Ectodermal cell (in vitro differentiated cells): ENCODE data around the gene SYT11. TPM values are rescaled to one million over a fixed set of nuclear protein-coding genes. Genes with fewer than 3 reads are reported as not detected.
"Not testable (repeated sequence)": the region's sequence is repeated elsewhere in the genome, so short reads cannot be mapped to it uniquely, and the experiment has no call there.

Experiments
- H3K27ac ChIP-seq: 2 replicates; pipeline ENCODE4 v1.7.0; 2013; ENCODE audit warnings: mild to moderate bottlenecking, low read depth, low read length; ENCODE audit not compliant: insufficient read depth, poor library complexity, severe bottlenecking
- H3K27me3 ChIP-seq: 2 replicates; pipeline ENCODE4 v1.7.0; 2013; ENCODE audit warnings: mild to moderate bottlenecking, low read length; ENCODE audit not compliant: insufficient read depth, control insufficient read depth, poor library complexity, severe bottlenecking
- H3K36me3 ChIP-seq: one replicate; pipeline ENCODE4 v1.7.0; 2013; ENCODE audit warnings: low read length; ENCODE audit not compliant: control insufficient read depth, insufficient read depth
- H3K4me1 ChIP-seq: one replicate; pipeline ENCODE4 v1.7.0; 2013; ENCODE audit warnings: low read length; ENCODE audit not compliant: control insufficient read depth, insufficient read depth
- H3K4me3 ChIP-seq: 2 replicates; pipeline ENCODE4 v1.7.0; 2013; ENCODE audit warnings: low read depth, low read length, control low read depth; ENCODE audit not compliant: insufficient read depth
- H3K9me3 ChIP-seq: 2 replicates; pipeline ENCODE4 v1.7.0; 2013; ENCODE audit warnings: mild to moderate bottlenecking, low read length, moderate library complexity; ENCODE audit not compliant: control insufficient read depth
- WGBS, 2 experiments: methylation state at CpG; one replicate each; pipeline ENCODE4 v1.1.7; 2013; ENCODE audit warnings: missing lambda C conversion rate in 2 of 2; 5-methylcytosine and 5-hydroxymethylcytosine counted together
- polyA plus RNA-seq, 4 experiments: library from polyadenylated mRNA; stranded (reverse); fragments of 50-300 nt; gene quantifications; one replicate each; pipeline ENCODE4 v1.2.3, GENCODE V29; 2013

SYT11 gene
- polyA plus RNA-seq (2013, experiment 1 of 4) = 4.9 TPM
- polyA plus RNA-seq (2013, experiment 2 of 4) = 4.9 TPM
- polyA plus RNA-seq (2013, experiment 3 of 4) = 3.5 TPM
- polyA plus RNA-seq (2013, experiment 4 of 4) = 3.5 TPM

GRCh38 chr1:155859234-155859829 lies at the start of gene SYT11:
Gene SYT11 (plus strand): TSS chr1:155859567. CDS start chr1:155859762, 195 bp downstream.
- peaks cover 6% of the 10 kb centered on the region for H3K4me1 ChIP-seq
- H3K27me3 ChIP-seq = peaks cover 19% of the 10 kb centered on the region
- WGBS, 2 experiments = 13 to 15% methylated on average over 33 of the region's 33 CpGs
- H3K9me3 ChIP-seq = no peaks in the 10 kb centered on the region
- H3K36me3 ChIP-seq = peaks cover 1% of the 10 kb centered on the region
- H3K27ac ChIP-seq = no peak within 1 kb of the TSS
- H3K4me3 ChIP-seq = peak within 1 kb of the TSS; percentile 37

DNA sequence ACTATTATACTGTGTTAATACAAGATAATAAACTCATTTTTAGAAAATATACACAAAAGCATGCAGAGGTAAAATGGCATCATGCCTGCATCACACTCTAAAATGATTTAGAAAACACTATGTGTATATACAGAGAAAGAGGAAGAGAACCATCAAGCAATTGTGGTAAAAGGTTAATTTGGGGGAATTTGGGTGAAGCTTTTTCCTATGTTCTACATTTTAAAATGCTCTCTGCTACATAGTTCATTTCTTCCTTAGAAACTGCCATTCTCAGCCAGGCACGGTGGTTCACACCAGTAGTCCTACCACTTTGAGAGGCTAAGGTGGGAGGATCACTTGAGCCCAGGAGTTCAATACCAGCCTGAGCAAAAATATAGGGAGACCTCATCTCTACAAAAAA lies 46.5 kb upstream of the SYT11 start:
- no peaks in the 10 kb centered on the region for H3K4me1 ChIP-seq
- H3K27ac ChIP-seq = no peak overlapping the region
- H3K27me3 ChIP-seq = no peaks in the 10 kb centered on the region
- no peaks in the 10 kb centered on the region for H3K9me3 ChIP-seq
- WGBS, 2 experiments = 83 to 96% methylated on average over 1 of the region's 1 CpG
- H3K36me3 ChIP-seq = peaks cover 19% of the 10 kb centered on the region
- no peak overlapping the region for H3K4me3 ChIP-seq

DNA sequence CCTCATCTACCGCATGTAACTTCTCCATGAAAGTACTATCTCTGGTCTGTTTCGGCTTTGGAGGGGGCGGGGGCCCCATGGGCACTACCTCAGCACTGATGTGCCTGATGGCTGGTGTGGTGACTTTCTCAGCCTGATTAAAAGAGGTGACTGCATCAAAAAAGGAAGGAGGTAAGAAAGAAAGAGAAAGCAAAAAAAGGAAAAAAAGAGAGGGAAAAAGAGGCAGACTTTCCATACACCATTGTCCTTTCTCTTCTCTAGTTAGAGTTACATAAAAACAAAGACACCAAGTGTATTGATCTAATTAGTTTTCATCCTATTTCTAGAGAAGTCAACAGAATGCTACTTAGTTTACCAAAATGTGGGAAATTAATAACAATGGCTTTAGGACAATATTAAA lies 45.7 kb upstream of the SYT11 start:
- Histone ChIP-seq H3K27me3 (no peaks in the 10 kb centered on the region), H3K4me1 (no peaks in the 10 kb centered on the region), H3K27ac (no peak overlapping the region), H3K9me3 (no peaks in the 10 kb centered on the region), H3K4me3 (no peak overlapping the region), H3K36me3 (peaks cover 19% of the 10 kb centered on the region)
- WGBS, 2 experiments = 96 to 98% methylated on average over 3 of the region's 3 CpGs

- Histone ChIP-seq H3K4me1 (no peaks in the 10 kb centered on the region), H3K4me3 (no peak overlapping the region), H3K9me3 (no peaks in the 10 kb centered on the region), H3K36me3 (peaks cover 33% of the 10 kb centered on the region), H3K27ac (no peak overlapping the region), H3K27me3 (no peaks in the 10 kb centered on the region)
- WGBS, 2 experiments = 67 to 100% methylated on average over 1 of the region's 1 CpG
Measured at GRCh38 chr1:155816351-155816750, 43.0 kb upstream of the SYT11 start.

- Histone ChIP-seq H3K4me1 (no peaks in the 10 kb centered on the region), H3K27ac (no peak overlapping the region), H3K36me3 (peaks cover 13% of the 10 kb centered on the region), H3K4me3 (no peak overlapping the region), H3K9me3 (no peaks in the 10 kb centered on the region), H3K27me3 (no peaks in the 10 kb centered on the region)
- WGBS, 2 experiments = 84 to 95% methylated on average over 4 of the region's 4 CpGs
Measured at GRCh38 chr1:155827450-155827849, 31.9 kb upstream of the SYT11 start.

GRCh38 chr1:155831279-155831976 lies 27.9 kb upstream of the SYT11 start:
- WGBS, 2 experiments = 93 to 97% methylated on average over 5 to 6 of the region's 7 CpGs
- H3K9me3 ChIP-seq = no peaks in the 10 kb centered on the region

GRCh38 chr1:155833665-155834295 lies 25.6 kb upstream of the SYT11 start:
- peaks cover 5% of the 10 kb centered on the region for H3K4me1 ChIP-seq
- peak overlapping the region; percentile 95 for H3K27ac ChIP-seq
- H3K27me3 ChIP-seq = no peaks in the 10 kb centered on the region
- WGBS, 2 experiments = 88 to 91% methylated on average over 1 of the region's 1 CpG
- H3K36me3 ChIP-seq = no peaks in the 10 kb centered on the region
- H3K9me3 ChIP-seq = no peaks in the 10 kb centered on the region
- H3K4me3 ChIP-seq = no peak overlapping the region

More at GRCh38 chr1:155831279-155831976, 27.9 kb upstream of the SYT11 start:
- no peaks in the 10 kb centered on the region for H3K27me3 ChIP-seq
- no peak overlapping the region for H3K4me3 ChIP-seq
- H3K27ac ChIP-seq = no peak overlapping the region
- H3K36me3 ChIP-seq = peaks cover 3% of the 10 kb centered on the region
- peaks cover 5% of the 10 kb centered on the region for H3K4me1 ChIP-seq

DNA sequence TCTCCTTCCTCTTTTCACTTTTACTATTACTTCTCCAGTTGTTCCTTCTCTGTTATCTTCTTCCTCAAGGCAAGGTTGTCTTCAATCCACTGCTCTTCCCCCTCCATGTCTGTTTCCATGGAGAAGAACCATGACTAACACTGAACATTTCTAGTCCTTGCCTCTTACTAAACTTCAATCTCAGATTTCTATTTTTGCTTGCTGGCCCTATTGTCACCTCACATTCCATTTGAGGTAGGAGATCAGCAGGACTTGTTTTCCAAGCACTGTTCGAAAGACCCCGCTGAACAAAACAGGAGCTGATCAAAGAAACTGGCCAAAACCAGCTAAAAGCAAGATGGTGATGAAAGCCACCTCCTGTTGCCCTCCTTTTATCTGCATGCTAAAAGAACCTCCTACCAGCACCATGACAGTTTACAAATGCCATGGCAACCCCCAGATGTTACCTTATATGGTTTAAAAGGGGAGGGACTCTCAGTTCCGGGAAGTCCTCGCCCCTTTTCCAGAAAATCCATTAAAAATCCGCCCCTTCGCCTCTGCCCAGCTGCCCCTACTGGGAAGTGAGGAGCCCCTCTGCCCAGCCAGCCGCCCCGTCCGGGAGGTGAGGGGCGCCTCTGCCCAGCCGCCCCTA lies 25.0 kb upstream of the SYT11 start:
- no peaks in the 10 kb centered on the region for H3K36me3 ChIP-seq
- H3K27ac ChIP-seq = peak overlapping the region; percentile 95
- H3K9me3 ChIP-seq = no peaks in the 10 kb centered on the region
- 68 to 70% methylated on average over 6 to 11 of the region's 11 CpGs for WGBS, 2 experiments
- no peak overlapping the region for H3K4me3 ChIP-seq
- no peaks in the 10 kb centered on the region for H3K27me3 ChIP-seq
- H3K4me1 ChIP-seq = peaks cover 5% of the 10 kb centered on the region

DNA sequence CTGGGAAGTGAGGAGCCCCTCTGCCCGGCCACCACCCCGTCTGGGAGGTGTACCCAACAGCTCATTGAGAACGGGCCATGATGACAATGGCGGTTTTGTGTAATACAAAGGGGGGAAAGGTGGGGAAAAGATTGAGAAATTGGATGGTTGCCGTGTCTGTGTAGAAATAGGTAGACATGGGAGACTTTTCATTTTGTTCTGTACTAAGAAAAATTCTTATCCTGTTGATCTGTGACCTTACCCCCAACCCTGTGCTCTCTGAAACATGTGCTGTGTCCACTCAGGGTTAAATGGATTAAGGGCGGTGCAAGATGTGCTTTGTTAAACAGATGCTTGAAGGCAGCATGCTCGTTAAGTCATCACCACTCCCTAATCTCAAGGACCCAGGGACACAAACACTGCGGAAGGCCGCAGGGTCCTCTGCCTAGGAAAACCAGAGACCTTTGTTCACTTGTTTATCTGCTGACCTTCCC lies 24.4 kb upstream of the SYT11 start:
- whole genome bisulfite sequencing, 2 experiments = 73 to 82% methylated on average over 7 to 9 of the region's 9 CpGs
- not testable (repeated sequence) for H3K9me3 ChIP-seq, H3K36me3 ChIP-seq, H3K4me1 ChIP-seq, H3K4me3 ChIP-seq, H3K27me3 ChIP-seq
- H3K27ac ChIP-seq = peak overlapping the region; percentile 81

DNA sequence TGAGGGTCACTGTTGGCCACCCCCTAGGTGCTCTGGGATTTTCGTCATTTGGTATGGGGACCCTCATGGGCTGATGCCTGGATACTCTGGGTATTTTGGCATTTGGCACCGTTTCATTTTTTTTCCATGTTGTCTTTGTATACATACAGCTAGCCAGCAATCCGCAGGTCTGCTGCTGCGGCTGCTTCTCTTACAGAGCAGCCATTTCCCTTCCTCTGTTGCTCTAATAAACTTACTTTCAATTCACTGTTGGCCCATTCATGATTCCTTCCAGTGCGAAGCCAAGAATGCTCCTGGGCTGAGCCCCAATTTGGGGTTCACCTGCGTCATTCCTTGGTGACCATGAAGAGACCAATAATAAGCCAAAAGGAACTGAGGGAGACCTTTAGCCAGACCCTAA lies 23.8 kb upstream of the SYT11 start:
- Histone ChIP-seq H3K27ac (peak overlapping the region; percentile 69), H3K4me1 (peaks cover 5% of the 10 kb centered on the region), H3K36me3 (no peaks in the 10 kb centered on the region), H3K27me3 (no peaks in the 10 kb centered on the region), H3K4me3 (no peak overlapping the region), H3K9me3 (no peaks in the 10 kb centered on the region)
- 94 to 96% methylated on average over 6 of the region's 6 CpGs for WGBS, 2 experiments
